Fibroblast of lung (primary cell): ENCODE data around the gene TNRC6C. TPM values are rescaled to one million over a fixed set of nuclear protein-coding genes. Genes with fewer than 3 reads are reported as not detected.
"Not testable (repeated sequence)": the region's sequence is repeated elsewhere in the genome, so short reads cannot be mapped to it uniquely, and the experiment has no call there.

Source experiments
- DNase-seq, 2 donors: peaks; one replicate each; pipeline versions ENCODE4 v3.0.0 to v3.0.0-alpha.2; 2010; ENCODE audit warnings: low read depth in 2 of 2
- H2AFZ ChIP-seq: 2 replicates; pipeline ENCODE4 v1.5.1; 2012; ENCODE audit warnings: low read length, control low read depth, inconsistent platforms
- H3K27ac ChIP-seq: 2 replicates; pipeline ENCODE4 v1.5.1; 2011; ENCODE audit warnings: low read length, control low read depth; ENCODE audit not compliant: insufficient read depth
- H3K27me3 ChIP-seq: 2 replicates; pipeline ENCODE4 v1.5.1; 2011; ENCODE audit warnings: mild to moderate bottlenecking, low read length; ENCODE audit not compliant: control insufficient read depth, insufficient read depth
- H3K36me3 ChIP-seq: 2 replicates; pipeline ENCODE4 v1.5.1; 2011; ENCODE audit warnings: low read length; ENCODE audit not compliant: control insufficient read depth, insufficient read depth
- H3K4me1 ChIP-seq: 2 replicates; pipeline ENCODE4 v1.5.1; 2011; ENCODE audit warnings: low read length; ENCODE audit not compliant: control insufficient read depth, insufficient read depth; ENCODE audit errors: extremely low read depth
- H3K4me2 ChIP-seq: 2 replicates; pipeline ENCODE4 v1.5.1; 2011; ENCODE audit warnings: low read length, control low read depth; ENCODE audit not compliant: insufficient read depth; ENCODE audit errors: extremely low read depth
- H3K4me3 ChIP-seq, 4 experiments: fragments of 200-600 bp in 1 of 4; sonication (generic) in 1 of 4; replicated peaks in 1 of 4; 2 replicates each; pipeline ENCODE4 v1.5.1; 2011 to 2016; ENCODE audit warnings: low read length in 4 of 4, low read depth in 3 of 4, mild to moderate bottlenecking in 3 of 4, control low read depth in 2 of 4, inconsistent platforms in 1 of 4, mixed read lengths in 1 of 4; ENCODE audit not compliant: insufficient read depth in 1 of 4; ENCODE audit errors: control extremely low read depth in 1 of 4
- H3K79me2 ChIP-seq: 2 replicates; pipeline ENCODE4 v1.5.1; 2012; ENCODE audit warnings: mild to moderate bottlenecking, low read length, inconsistent platforms; ENCODE audit not compliant: control insufficient read depth, insufficient read depth
- H3K9ac ChIP-seq: 2 replicates; pipeline ENCODE4 v1.5.1; 2011; ENCODE audit warnings: mild to moderate bottlenecking, low read length, control low read depth; ENCODE audit not compliant: insufficient read depth
- H3K9me3 ChIP-seq: 2 replicates; pipeline ENCODE4 v1.5.1; 2012; ENCODE audit warnings: low read depth, low read length; ENCODE audit not compliant: control insufficient read depth, insufficient read depth
- H4K20me1 ChIP-seq: 2 replicates; pipeline ENCODE4 v1.5.1; 2011; ENCODE audit warnings: low read length; ENCODE audit not compliant: control insufficient read depth, insufficient read depth; ENCODE audit errors: extremely low read depth
- CTCF ChIP-seq, 2 donors: IDR thresholded peaks in 1 of 2; conservative IDR thresholded peaks in 1 of 2; 1 replicate in 1 of 2; 2 replicates in 1 of 2; pipeline ENCODE4 v1.5.1; 2011 to 2012; ENCODE audit warnings: low read length in 2 of 2, control low read depth in 1 of 2, inconsistent platforms in 1 of 2, low read depth in 1 of 2, mild to moderate bottlenecking in 1 of 2
- EZH2 ChIP-seq: IDR thresholded peaks from 2 replicates; pipeline ENCODE4 v1.5.1; 2012; ENCODE audit warnings: low read length, control low read depth, mild to moderate bottlenecking; ENCODE audit errors: missing control alignments
- polyA plus RNA-seq, 2 donors: library from polyadenylated mRNA; depleted of rRNA in 1 of 2; stranded (reverse) in 1 of 2; unstranded in 1 of 2; fragments of >200 nt; gene quantifications; 2 replicates each; pipeline ENCODE4 v1.2.1, GENCODE V29; 2011 to 2012; ENCODE audit warnings: missing spikeins in 1 of 2
- total RNA-seq: library from RNA; depleted of rRNA; stranded (reverse); fragments of >200 nt; gene quantifications from 2 replicates; pipeline ENCODE4 v1.2.1, GENCODE V29; 2014

The TNRC6C gene
- total and polyA plus RNA-seq, 2 donors (not counting 1 experiment from before 2014, with no cell fraction given): 2.1 to 4.6 TPM

GRCh38 chr17:78114831-78115723 is 156.6 kb downstream of the TNRC6C start:
- Histone ChIP-seq H3K4me1 (no peaks in the 10 kb centered on the region), H4K20me1 (no peaks in the 10 kb centered on the region), H3K9ac (no peak overlapping the region), H2AFZ (no peak overlapping the region), H3K4me2 (no peak overlapping the region), H3K4me3 (no peak overlapping the region), H3K79me2 (no peaks in the 10 kb centered on the region), H3K9me3 (no peaks in the 10 kb centered on the region), H3K27ac (no peak overlapping the region), H3K36me3 (no peaks in the 10 kb centered on the region), H3K27me3 (no peaks in the 10 kb centered on the region)
- DNase-seq: no peak
- TF ChIP-seq CTCF (conservative IDR thresholded peaks at IDR 0.05 in 1 of 2, IDR thresholded peaks at IDR 0.05 in 1 of 2; ENCODE audit: low read depth in 1 of 2, low read length in 2 of 2): no peak

DNA sequence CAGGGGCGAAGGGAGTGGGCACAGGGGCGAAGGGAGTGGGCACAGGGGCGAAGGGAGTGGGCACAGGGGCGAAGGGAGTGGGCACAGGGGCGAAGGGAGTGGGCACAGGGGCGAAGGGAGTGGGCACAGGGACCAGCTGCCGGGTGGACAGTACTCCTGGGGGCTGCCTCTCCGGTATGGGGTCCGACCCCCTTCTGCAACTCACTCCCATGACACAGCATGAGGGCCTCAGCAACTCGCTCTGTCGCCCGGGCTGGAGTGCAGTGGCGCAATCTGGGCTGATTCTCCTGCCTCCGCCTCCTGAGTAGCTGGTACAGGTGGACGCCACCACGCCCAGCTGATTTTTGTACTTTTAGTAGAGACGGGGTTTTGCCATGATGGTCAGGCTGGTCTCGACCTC is 157.3 kb downstream of the TNRC6C start:
- not testable (repeated sequence) for DNase-seq, H3K36me3 ChIP-seq, H3K79me2 ChIP-seq, H3K27ac ChIP-seq, H3K4me1 ChIP-seq, H3K9me3 ChIP-seq, H3K4me2 ChIP-seq, H3K9ac ChIP-seq, H4K20me1 ChIP-seq, H2AFZ ChIP-seq, H3K27me3 ChIP-seq, H3K4me3 ChIP-seq

GRCh38 chr17:78116411-78116810 is 157.9 kb downstream of the TNRC6C start:
- Histone ChIP-seq H3K9ac (no peak overlapping the region), H3K27ac (no peak overlapping the region), H3K9me3 (no peaks in the 10 kb centered on the region)

More at GRCh38 chr17:78116411-78116810, 157.9 kb downstream of the TNRC6C start:
- Histone ChIP-seq H3K4me2 (no peak overlapping the region), H3K4me3 (no peak overlapping the region), H3K4me1 (no peaks in the 10 kb centered on the region), H3K36me3 (no peaks in the 10 kb centered on the region), H3K79me2 (no peaks in the 10 kb centered on the region), H2AFZ (no peak overlapping the region), H3K27me3 (no peaks in the 10 kb centered on the region), H4K20me1 (no peaks in the 10 kb centered on the region)
- TF ChIP-seq CTCF (conservative IDR thresholded peaks at IDR 0.05 in 1 of 2, IDR thresholded peaks at IDR 0.05 in 1 of 2; ENCODE audit: low read depth in 1 of 2, low read length in 2 of 2) (no peak), EZH2 (no peak)
- no peak for DNase-seq
